Retinal pigment epithelial cell (primary cell): ENCODE data around the gene MOGAT3.

Experiments
- DNase-seq: peaks from one replicate; pipeline ENCODE4 v3.0.0-alpha.2; 2010; ENCODE audit warnings: low read depth
- H3K4me3 ChIP-seq: 2 replicates; pipeline ENCODE4 v1.5.1; 2011; ENCODE audit warnings: mild to moderate bottlenecking, low read length, control low read depth, moderate library complexity
- TF ChIP-seq, protein P1 (sequence below): conservative IDR thresholded peaks from 2 replicates; pipeline ENCODE4 v1.5.1; 2011; ENCODE audit warnings: low read depth, low read length, control low read depth, inconsistent platforms

The MOGAT3 gene

DNA sequence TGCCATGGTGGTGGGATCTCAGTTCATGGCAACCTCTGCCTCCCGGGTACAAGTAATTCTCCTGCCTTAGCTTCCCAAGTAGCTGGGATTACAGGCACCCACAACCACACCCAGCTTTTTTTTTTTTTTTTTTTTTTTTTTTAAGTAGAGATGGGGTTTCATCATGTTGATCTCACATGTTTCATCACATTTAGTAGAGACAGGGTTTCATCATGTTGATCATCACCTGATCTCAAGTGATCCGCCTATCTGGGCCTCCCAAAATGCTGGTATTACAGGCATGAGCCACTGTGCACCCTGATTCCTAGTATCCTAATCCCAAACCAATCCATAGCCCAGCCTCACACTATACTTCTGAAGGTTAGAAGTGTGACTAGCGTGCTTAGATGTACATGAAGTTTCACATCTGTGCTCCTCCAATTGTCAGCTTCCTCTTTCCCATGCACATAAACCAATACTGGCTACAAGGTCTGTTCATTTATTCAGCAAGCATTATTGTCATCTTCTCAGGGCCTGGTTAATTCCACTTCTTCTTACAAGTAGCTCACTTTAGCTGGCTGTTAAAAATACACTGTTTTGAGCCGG is 13.9 kb downstream of the MOGAT3 start:
- DNase-seq, result no peak
- no peak overlapping the region for H3K4me3 ChIP-seq
- TF ChIP-seq, protein P1, sequence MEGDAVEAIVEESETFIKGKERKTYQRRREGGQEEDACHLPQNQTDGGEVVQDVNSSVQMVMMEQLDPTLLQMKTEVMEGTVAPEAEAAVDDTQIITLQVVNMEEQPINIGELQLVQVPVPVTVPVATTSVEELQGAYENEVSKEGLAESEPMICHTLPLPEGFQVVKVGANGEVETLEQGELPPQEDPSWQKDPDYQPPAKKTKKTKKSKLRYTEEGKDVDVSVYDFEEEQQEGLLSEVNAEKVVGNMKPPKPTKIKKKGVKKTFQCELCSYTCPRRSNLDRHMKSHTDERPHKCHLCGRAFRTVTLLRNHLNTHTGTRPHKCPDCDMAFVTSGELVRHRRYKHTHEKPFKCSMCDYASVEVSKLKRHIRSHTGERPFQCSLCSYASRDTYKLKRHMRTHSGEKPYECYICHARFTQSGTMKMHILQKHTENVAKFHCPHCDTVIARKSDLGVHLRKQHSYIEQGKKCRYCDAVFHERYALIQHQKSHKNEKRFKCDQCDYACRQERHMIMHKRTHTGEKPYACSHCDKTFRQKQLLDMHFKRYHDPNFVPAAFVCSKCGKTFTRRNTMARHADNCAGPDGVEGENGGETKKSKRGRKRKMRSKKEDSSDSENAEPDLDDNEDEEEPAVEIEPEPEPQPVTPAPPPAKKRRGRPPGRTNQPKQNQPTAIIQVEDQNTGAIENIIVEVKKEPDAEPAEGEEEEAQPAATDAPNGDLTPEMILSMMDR, result no peak

DNA sequence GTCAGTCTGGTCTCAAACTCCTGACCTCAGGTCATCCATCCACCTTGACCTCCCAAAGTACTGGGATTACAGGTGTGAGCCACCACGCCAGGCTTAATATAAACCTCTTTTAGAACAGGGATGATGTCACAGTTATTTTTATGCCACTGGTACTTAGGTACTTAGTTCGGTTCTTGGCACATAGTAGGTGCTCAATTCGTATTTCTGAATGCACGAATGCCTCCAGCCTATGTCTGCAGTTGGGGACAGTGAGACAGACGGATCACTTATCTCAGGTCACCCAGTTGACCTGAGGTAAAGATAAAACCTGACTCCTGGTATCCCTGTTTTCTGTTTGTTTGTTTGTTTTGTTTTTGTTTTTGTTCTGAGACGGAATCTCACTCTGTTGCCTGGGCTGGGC is 14.6 kb downstream of the MOGAT3 start:
- no peak overlapping the region for H3K4me3 ChIP-seq
- TF ChIP-seq, protein P1, result no peak
- DNase-seq, result no peak

DNA sequence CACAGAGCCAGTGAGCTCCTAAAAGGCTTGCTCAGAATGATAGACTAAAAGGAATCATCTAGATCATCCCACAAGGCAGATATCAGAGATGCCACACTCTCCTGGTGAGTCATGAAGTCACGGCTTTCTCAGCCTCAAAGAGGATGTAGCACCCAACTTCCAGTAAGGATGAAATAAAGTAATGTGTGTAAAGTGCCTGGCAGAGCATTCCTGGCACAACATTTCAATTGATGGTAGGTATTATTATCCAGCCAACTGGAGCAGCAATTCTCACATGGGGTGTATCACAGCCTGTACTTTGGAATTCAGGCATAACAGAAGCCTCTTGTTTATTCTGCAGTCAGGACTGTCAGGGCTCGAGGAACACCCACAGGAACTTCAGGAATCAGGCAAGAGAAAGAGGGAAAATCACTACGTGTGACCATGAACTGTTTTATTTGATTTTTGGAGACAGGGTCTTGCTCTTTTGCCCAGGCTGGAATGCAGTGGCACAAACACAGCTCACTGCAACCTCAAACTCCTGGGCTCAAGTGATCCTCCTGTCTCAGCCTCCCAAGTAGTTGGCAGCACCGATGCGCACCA is 15.5 kb downstream of the MOGAT3 start:
- no peak for DNase-seq
- no peak overlapping the region for H3K4me3 ChIP-seq
- TF ChIP-seq, protein P1, result no peak

DNA sequence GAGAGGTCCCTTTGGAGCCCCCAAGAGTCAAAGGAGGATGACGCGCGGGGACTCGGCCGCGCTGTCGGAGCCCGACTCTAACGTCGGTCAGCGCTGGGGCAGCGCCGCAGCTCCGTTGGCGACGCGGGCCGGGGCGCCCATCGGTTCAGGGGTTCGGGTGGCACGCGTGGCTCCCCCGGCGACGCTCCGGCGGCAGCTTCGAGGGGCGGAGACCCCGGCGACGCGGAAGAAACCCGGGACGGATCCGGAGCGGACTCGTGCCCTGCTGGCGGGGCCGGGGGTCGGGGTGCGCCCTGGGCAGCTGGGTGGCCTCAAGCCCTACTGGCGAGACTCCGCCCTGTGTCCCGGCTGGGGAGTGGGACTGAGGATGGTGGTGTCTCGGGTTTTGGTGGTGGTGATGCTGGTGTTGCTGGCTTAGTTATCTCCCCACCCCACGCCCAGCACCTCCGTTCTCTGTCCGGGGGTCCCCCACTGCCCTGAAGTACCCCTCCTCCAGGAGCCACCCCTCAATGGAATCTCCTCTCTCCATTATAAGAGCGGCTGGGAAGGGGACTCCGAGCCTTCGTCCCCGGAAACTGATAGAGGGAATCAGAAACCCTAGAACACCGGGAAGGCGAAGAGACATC is 20.6 kb downstream of the MOGAT3 start, which contains the start of gene NAT16:
NAT16 (minus strand) TSS at position 164 of the 626 bp plus-strand sequence. CDS start 5,486 bp downstream, outside the sequence.
- H3K4me3 ChIP-seq, result no peak within 1 kb of the TSS
- DNase-seq, result no peak
- TF ChIP-seq, protein P1, result no peak

DNA sequence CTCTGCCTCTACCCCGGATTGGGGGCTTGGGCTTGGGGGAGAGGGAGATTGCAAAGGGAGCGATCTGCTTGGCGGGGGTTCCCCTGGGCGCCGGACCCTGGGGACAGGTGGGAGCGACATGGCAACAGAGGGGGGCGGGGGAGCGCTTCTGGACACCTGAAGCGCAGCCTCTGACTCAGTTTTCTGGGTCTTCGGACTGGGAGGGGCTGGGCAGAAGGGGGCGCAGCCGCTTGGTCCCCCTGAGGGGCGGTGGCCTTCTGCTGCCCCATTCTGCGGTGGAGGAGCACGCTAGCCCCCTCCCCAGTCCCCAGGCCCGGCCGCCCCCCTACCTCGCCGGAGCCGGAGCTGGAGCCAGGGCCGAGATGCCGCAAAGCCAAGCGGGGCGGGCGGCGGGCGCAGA is 21.1 kb downstream of the MOGAT3 start:
- no peak for DNase-seq
- no peak overlapping the region for H3K4me3 ChIP-seq
- TF ChIP-seq, protein P1, result no peak

DNA sequence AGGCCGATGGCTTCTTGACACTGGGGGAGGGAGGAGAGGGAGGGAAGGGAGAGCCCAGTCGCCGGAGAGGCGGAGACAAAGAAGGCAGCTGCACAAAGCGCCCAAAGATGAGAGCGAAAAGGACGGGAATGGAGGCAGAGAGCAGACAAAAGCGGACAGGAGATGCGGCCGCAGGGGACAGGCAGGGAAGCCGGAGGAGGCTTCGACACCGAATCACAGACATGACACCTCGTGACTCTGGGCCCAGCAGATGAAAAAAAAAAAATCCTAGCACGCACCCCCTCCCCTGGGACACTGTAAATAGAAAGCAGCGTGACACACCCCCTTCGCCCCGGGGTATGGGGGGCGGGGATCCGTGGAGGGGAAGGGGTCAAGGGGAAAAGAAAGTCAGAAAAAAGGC is 21.7 kb downstream of the MOGAT3 start:
- H3K4me3 ChIP-seq, result no peak overlapping the region
- no peak for DNase-seq
- TF ChIP-seq, protein P1, result no peak

DNA sequence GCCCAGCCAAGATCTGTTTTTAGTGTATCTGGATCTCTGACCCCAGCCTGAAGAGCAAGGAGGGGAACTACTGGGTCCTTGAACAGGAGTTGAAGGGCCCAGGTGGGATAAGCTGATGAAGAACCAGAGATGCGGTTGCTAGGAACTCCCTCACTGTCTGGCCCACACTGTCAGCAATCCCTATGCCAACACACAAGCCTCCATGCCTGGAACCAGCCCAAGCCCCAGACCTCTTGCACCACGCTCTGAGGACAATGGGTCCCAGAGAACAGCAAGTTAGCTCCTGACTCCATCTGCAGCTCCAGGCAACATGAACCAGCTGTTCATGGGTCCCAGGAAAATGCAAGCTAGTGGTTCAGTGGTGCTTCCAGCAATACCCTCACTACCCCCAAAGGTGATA is 23.2 kb downstream of the MOGAT3 start:
- no peak for DNase-seq

More for the DNA sequence above, 23.2 kb downstream of the MOGAT3 start:
- no peak overlapping the region for H3K4me3 ChIP-seq
- TF ChIP-seq, protein P1, result no peak
